Measurements from ENCODE around the gene MFAP4.

MFAP4 gene

DNA sequence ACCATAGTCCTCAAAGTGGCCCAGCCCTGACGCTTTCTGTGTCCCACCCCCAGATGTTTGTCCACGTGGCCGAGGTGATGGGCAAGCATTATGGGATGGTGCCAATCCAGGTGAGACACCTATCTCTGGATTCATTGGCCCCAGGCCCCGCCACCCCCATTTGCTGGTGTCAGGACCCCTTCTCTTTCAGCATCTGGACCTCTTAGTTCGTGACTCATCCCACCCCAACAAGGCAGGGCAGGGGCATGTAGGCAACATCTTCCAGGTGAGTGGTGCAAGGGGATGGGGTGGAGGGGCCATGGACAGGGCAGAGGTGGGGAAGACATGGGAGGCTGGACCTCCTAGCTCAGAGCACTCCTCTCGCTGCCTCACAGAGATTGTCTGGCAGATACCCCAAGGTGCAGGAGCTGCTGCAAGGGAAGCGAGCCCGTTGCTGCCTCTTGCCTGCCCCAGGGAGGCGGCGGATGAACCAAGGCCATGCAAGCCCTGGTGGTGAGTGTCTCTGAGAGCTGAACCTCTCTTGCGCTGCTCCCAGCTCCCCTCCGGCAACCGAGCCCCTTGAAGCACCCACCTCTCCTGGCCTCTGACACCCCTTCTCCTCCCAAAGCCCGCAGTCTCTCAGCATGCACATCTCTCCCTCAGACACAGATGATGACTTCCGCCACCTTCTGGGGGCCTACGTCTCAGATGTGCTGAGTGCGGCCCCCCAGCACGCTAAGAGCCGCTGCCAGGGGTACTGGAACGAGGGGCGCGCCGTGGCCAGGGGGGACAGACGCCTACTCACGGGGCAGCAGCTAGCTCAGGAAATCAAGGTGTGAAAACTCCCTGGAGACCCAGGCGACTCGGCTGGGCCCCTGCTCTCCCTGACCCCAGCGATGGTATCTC lies 27.6 kb upstream of the MFAP4 start:
- no peak for DNase-seq (ENCODE audit: low read depth in 2 of 2)
- TF ChIP-seq, protein P1, sequence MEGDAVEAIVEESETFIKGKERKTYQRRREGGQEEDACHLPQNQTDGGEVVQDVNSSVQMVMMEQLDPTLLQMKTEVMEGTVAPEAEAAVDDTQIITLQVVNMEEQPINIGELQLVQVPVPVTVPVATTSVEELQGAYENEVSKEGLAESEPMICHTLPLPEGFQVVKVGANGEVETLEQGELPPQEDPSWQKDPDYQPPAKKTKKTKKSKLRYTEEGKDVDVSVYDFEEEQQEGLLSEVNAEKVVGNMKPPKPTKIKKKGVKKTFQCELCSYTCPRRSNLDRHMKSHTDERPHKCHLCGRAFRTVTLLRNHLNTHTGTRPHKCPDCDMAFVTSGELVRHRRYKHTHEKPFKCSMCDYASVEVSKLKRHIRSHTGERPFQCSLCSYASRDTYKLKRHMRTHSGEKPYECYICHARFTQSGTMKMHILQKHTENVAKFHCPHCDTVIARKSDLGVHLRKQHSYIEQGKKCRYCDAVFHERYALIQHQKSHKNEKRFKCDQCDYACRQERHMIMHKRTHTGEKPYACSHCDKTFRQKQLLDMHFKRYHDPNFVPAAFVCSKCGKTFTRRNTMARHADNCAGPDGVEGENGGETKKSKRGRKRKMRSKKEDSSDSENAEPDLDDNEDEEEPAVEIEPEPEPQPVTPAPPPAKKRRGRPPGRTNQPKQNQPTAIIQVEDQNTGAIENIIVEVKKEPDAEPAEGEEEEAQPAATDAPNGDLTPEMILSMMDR (IDR thresholded peaks at IDR 0.05; ENCODE audit: low read depth, low read length), result no peak
- H3K4me3 ChIP-seq (replicated peaks in 1 of 2; ENCODE audit: low read depth in 2 of 2, low read length in 2 of 2), result no peak overlapping the region

DNA sequence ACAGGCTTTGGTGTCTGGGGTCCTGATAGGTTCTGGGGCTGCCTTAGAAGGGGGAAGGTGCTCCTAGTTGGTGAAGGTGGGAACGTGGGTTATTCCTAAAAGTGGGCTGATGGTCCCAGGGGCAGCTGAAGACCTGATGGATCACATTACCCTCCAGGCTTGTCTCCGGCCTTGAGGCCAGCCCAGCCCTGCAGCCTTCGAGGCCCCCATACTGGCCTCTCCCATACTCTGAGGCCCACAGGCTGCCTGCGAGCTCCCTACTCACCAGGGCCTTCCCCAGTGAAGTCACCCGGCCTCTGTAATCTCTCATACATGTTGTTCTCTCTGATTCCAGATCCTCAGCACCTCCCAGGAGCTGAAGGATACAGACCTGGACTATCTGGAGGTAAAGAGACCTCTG lies 26.8 kb upstream of the MFAP4 start:
- DNase-seq (ENCODE audit: low read depth in 2 of 2), result no peak
- no peak overlapping the region for H3K4me3 ChIP-seq (replicated peaks in 1 of 2; ENCODE audit: low read depth in 2 of 2, low read length in 2 of 2)
- TF ChIP-seq, protein P1 (IDR thresholded peaks at IDR 0.05; ENCODE audit: low read depth, low read length), result no peak

DNA sequence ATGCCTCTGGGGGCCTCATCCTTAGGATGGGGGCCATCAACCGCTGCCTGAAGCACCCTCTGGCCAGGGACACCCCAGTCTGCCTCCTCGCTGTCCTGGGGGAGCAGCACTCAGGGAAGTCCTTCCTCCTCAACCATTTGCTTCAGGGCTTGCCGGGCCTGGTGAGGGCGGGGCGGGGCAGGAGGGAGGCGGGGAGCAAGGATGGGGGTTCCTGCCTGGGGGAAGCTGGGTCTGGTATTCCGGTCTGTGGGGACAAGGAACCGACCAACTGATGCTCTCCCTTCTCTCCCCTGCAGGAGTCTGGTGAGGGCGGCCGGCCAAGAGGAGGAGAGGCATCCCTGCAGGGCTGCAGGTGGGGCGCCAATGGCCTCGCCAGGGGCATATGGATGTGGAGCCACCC lies 26.0 kb upstream of the MFAP4 start:
- TF ChIP-seq, protein P1 (IDR thresholded peaks at IDR 0.05; ENCODE audit: low read depth, low read length), result no peak
- no peak for DNase-seq (ENCODE audit: low read depth in 2 of 2)
- no peak overlapping the region for H3K4me3 ChIP-seq (replicated peaks in 1 of 2; ENCODE audit: low read depth in 2 of 2, low read length in 2 of 2)

DNA sequence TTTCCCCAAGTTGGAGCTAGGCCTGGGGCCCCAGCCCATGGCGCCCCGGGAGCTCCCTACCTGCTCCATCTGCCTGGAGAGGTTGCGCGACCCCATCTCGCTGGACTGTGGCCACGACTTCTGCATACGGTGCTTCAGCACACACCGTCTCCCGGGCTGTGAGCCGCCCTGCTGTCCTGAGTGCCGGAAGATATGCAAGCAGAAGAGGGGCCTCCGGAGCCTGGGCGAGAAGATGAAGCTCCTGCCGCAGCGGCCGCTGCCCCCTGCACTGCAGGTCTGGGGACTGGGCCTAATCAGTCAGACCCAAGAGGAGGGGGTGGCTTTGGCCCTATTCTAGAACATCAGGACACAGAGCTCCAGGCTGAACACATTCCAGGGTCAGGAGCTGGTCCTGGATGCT lies 25.5 kb upstream of the MFAP4 start:
- DNase-seq (ENCODE audit: low read depth in 2 of 2), result no peak
- TF ChIP-seq, protein P1 (IDR thresholded peaks at IDR 0.05; ENCODE audit: low read depth, low read length), result no peak
- no peak overlapping the region for H3K4me3 ChIP-seq (replicated peaks in 1 of 2; ENCODE audit: low read depth in 2 of 2, low read length in 2 of 2)

DNA sequence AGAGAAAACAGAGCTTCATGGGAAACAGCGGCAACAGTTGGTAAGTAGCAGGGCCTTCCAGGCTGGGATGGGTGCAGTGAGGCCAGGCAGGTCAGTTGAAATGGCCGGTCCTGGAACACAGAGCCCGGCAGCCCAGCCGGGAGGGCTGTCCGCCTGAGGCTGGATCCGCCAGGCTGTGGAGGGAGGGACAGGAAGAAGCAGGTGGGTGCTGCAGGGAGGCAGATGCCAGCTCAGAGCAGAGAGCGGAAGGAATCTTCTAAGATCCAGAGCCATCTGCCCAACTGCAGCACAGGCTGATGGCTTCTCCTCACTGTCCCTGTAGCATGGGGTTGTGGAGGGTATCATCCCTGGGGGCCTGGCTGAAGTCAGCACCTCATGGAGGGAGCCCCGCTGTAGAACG lies 24.6 kb upstream of the MFAP4 start:
- TF ChIP-seq, protein P1 (IDR thresholded peaks at IDR 0.05; ENCODE audit: low read depth, low read length), result no peak
- DNase-seq (ENCODE audit: low read depth in 2 of 2), result no peak
- no peak overlapping the region for H3K4me3 ChIP-seq (replicated peaks in 1 of 2; ENCODE audit: low read depth in 2 of 2, low read length in 2 of 2)

DNA sequence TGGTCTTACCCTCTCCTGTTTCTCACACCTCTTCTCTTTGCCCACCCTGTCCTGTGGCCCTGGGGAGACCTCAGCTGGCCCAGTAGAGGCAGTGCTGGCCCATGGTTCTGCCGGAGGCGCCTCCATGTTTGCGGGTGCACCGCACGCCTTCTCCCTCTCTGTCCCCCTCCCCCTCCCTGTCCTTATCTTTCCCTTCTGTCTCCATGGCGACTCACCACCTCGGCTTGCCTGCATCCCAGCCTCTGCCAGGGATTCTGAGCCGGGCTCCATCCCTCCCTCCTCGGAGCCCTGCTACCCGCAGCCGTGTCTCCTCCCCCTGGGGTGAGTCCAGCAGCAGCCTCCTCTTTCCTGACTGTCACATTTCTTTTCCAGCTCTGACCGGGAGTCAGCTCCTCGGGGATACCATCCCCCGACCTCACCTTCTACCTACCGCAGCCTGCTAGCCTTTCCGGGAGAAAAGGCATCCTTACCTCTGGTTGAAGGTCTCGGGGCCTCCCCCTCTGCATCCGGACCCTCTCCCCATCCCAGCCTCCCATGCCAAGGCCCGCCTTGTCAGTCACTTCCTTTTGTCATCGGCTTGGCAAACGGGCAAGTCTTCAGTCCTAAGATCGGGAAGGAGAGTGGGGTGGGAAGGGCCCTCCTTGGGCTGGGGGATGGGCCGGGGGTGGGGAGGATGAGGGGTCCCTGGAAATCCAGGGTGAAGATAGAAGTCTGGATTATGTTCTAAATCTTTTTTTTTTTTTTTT lies 24.1 kb upstream of the MFAP4 start, which contains the start of gene RNF112:
Gene RNF112, plus strand, starts transcription at position 358 of the 746 bp plus-strand sequence. Its CDS starts 177 bp downstream, at position 535.
- TF ChIP-seq, protein P1 (IDR thresholded peaks at IDR 0.05; ENCODE audit: low read depth, low read length), result no peak
- DNase-seq (ENCODE audit: low read depth in 2 of 2), result peak; percentile 11 to 71
- H3K4me3 ChIP-seq (replicated peaks in 1 of 2; ENCODE audit: low read depth in 2 of 2, low read length in 2 of 2), result peak within 1 kb of the TSS; percentile 24 to 27

Measured in cardiac fibroblast (primary cell).